HEK293 (cell line): Measurements from ENCODE around the gene SLC2A5.

ENCODE experiments used
- CTCF ChIA-PET: fragments of 350-600 bp; formaldehyde crosslinking; extraction: SDS; loops from one replicate; lab custom pipeline; 2021; ENCODE audit warnings: antibody characterized with exemption; lab: Yijun Ruan, JAX
- POLR2A ChIA-PET: fragments of 300-600 bp; formaldehyde crosslinking; extraction: SDS; loops from one replicate; lab custom pipeline; 2020; ENCODE audit warnings: antibody characterized with exemption, inconsistent platforms; lab: Yijun Ruan, JAX
- H3K27ac ChIP-seq: fragments of 200-500 bp; sonication (Bioruptor generic); 2 replicates; pipeline ENCODE4 v1.5.1; 2014; ENCODE audit warnings: low read depth, low read length, control low read depth, inconsistent platforms; ENCODE audit errors: extremely low read depth
- H3K36me3 ChIP-seq, 2 experiments: fragments of 200-500 bp in 1 of 2; sonication (Bioruptor generic) in 1 of 2; 1 replicate in 1 of 2; 2 replicates in 1 of 2; pipeline ENCODE4 v1.5.1; 2014 to 2017; ENCODE audit warnings: inconsistent platforms in 2 of 2, low read length in 2 of 2; ENCODE audit not compliant: control insufficient read depth in 2 of 2, insufficient read depth in 1 of 2
- H3K4me1 ChIP-seq: fragments of 200-500 bp; sonication (Bioruptor generic); 2 replicates; pipeline ENCODE4 v1.5.1; 2014; ENCODE audit warnings: mild to moderate bottlenecking, low read length, inconsistent platforms; ENCODE audit not compliant: control insufficient read depth, insufficient read depth
- H3K4me3 ChIP-seq: 2 replicates; pipeline ENCODE4 v1.5.1; 2011; ENCODE audit warnings: low read depth, mild to moderate bottlenecking, control low read depth, low read length, moderate library complexity
- H3K9me3 ChIP-seq: fragments of 200-500 bp; sonication (Bioruptor generic); 2 replicates; pipeline ENCODE4 v1.5.1; 2014; ENCODE audit warnings: low read depth, low read length, inconsistent platforms; ENCODE audit not compliant: control insufficient read depth, insufficient read depth
- EGR2 ChIP-seq: fragments of 450-650 bp; formaldehyde crosslinking; IDR thresholded peaks from 2 replicates; pipeline ENCODE4 v1.5.1; 2016; ENCODE audit warnings: low read depth, missing biosample characterization, missing genetic modification characterization
- IKZF3 ChIP-seq: fragments of 450-650 bp; IDR thresholded peaks from 2 replicates; pipeline ENCODE4 v1.5.0; 2018; ENCODE audit warnings: missing biosample characterization, mild to moderate bottlenecking, missing genetic modification characterization, moderate library complexity
- KLF7 ChIP-seq: fragments of 450-650 bp; formaldehyde crosslinking; IDR thresholded peaks from 2 replicates; pipeline ENCODE4 v1.5.1; 2016; ENCODE audit warnings: missing biosample characterization, missing genetic modification characterization, borderline replicate concordance
- KLF9 ChIP-seq: fragments of 450-650 bp; formaldehyde crosslinking; IDR thresholded peaks from 2 replicates; pipeline ENCODE4 v1.5.1; 2016; ENCODE audit warnings: missing biosample characterization, missing genetic modification characterization, low read depth
- PBX3 ChIP-seq: sonication (generic); formaldehyde crosslinking; IDR thresholded peaks from 2 replicates; pipeline ENCODE4 v1.8.1; 2022; ENCODE audit warnings: mild to moderate bottlenecking, moderate library complexity, missing genetic modification reagents
- PRDM10 ChIP-seq: fragments of 450-650 bp; formaldehyde crosslinking; IDR thresholded peaks from 2 replicates; pipeline ENCODE4 v1.5.1; 2016; ENCODE audit warnings: missing biosample characterization, missing genetic modification characterization
- PRDM4 ChIP-seq: fragments of 450-650 bp; formaldehyde crosslinking; IDR thresholded peaks from 2 replicates; pipeline ENCODE4 v1.5.1; 2017; ENCODE audit warnings: missing biosample characterization, missing genetic modification characterization
- REPIN1 ChIP-seq: fragments of 450-650 bp; formaldehyde crosslinking; IDR thresholded peaks from 2 replicates; pipeline ENCODE4 v1.5.1; 2017; ENCODE audit warnings: missing biosample characterization, missing genetic modification characterization, low read depth
- TRIM28 ChIP-seq: IDR thresholded peaks from 2 replicates; pipeline ENCODE4 v1.6.1; 2011; ENCODE audit warnings: low read length, control low read depth, borderline replicate concordance
- ZIC2 ChIP-seq: fragments of 450-650 bp; formaldehyde crosslinking; IDR thresholded peaks from 2 replicates; pipeline ENCODE4 v1.5.1; 2016; ENCODE audit warnings: missing biosample characterization, missing genetic modification characterization
- ZNF140 ChIP-seq: fragments of 450-650 bp; formaldehyde crosslinking; IDR thresholded peaks from 2 replicates; pipeline ENCODE4 v1.5.1; 2016; ENCODE audit warnings: missing biosample characterization, missing genetic modification characterization
- ZNF169 ChIP-seq: fragments of 450-650 bp; formaldehyde crosslinking; IDR thresholded peaks from 2 replicates; pipeline ENCODE4 v1.5.1; 2016; ENCODE audit warnings: missing biosample characterization, missing genetic modification characterization
- ZNF184 ChIP-seq: fragments of 450-650 bp; IDR thresholded peaks from 2 replicates; pipeline ENCODE4 v1.5.1; 2018; ENCODE audit warnings: missing biosample characterization, mild to moderate bottlenecking, missing genetic modification characterization
- ZNF26 ChIP-seq: fragments of 450-650 bp; formaldehyde crosslinking; IDR thresholded peaks from 2 replicates; pipeline ENCODE4 v1.5.1; 2016; ENCODE audit warnings: missing biosample characterization, missing genetic modification characterization
- ZNF274 ChIP-seq, 2 experiments: fragments of 200-500 bp in 1 of 2; fragments of 450-650 bp in 1 of 2; sonication (Bioruptor generic) in 1 of 2; formaldehyde crosslinking in 1 of 2; IDR thresholded peaks; 2 replicates each; pipeline versions ENCODE4 v1.5.1 to v1.6.1; 2014 to 2016; ENCODE audit warnings: borderline replicate concordance in 1 of 2, inconsistent platforms in 1 of 2, low read length in 1 of 2, missing biosample characterization in 1 of 2, missing genetic modification characterization in 1 of 2
- ZNF341 ChIP-seq: fragments of 450-650 bp; formaldehyde crosslinking; IDR thresholded peaks from 2 replicates; pipeline ENCODE4; 2016; ENCODE audit warnings: low read depth, missing biosample characterization, missing genetic modification characterization
- ZNF513 ChIP-seq: fragments of 450-650 bp; IDR thresholded peaks from 2 replicates; pipeline ENCODE4 v1.5.1; 2018; ENCODE audit warnings: missing biosample characterization, missing genetic modification characterization
- ZNF529 ChIP-seq: fragments of 450-650 bp; formaldehyde crosslinking; IDR thresholded peaks from 2 replicates; pipeline ENCODE4 v1.5.1; 2017; ENCODE audit warnings: missing genetic modification characterization, missing biosample characterization; ENCODE audit not compliant: insufficient replicate concordance
- ZNF654 ChIP-seq: fragments of 450-650 bp; formaldehyde crosslinking; IDR thresholded peaks from 2 replicates; pipeline ENCODE4 v1.5.1; 2016; ENCODE audit warnings: low read depth, missing biosample characterization, missing genetic modification characterization
- ZNF776 ChIP-seq: fragments of 450-650 bp; formaldehyde crosslinking; IDR thresholded peaks from 2 replicates; pipeline ENCODE4 v1.5.0; 2017; ENCODE audit warnings: missing biosample characterization, missing genetic modification characterization, borderline replicate concordance

Gene SLC2A5

GRCh38 chr1:9037476-9038337 is 31.7 kb downstream of the SLC2A5 start:
- Histone ChIP-seq H3K36me3 (no peaks in the 10 kb centered on the region), H3K27ac (no peak overlapping the region), H3K9me3 (no peaks in the 10 kb centered on the region)
- CTCF ChIA-PET: interaction anchor here (1.6 kb wide), 1 partner anchor 33 kb away, joined by 6 read pairs; no protein-coding TSS in a partner anchor
- TF ChIP-seq EGR2: 0 out of 2 replicates have a peak, but pooled peaks have one; percentile 32
- no peak for TF ChIP-seq ZNF654 (tag by site-specific recombination)
- TF ChIP-seq, all 188 proteins: peak for 1
- H3K4me3 ChIP-seq: no peak overlapping the region
- POLR2A ChIA-PET: no interaction called here
- no peaks in the 10 kb centered on the region for H3K4me1 ChIP-seq

GRCh38 chr1:9035226-9035625 is 34.2 kb downstream of the SLC2A5 start:
- H3K36me3 ChIP-seq: no peaks in the 10 kb centered on the region

GRCh38 chr1:9033363-9033762 is 36.1 kb downstream of the SLC2A5 start:
- POLR2A ChIA-PET: no interaction called here
- no peaks in the 10 kb centered on the region for H3K36me3 ChIP-seq
- H3K27ac ChIP-seq: no peak overlapping the region
- TF ChIP-seq ZNF169: no peak
- no peak for TF ChIP-seq ZNF529
- no peak for TF ChIP-seq ZNF513 (tag by site-specific recombination)
- TF ChIP-seq PRDM4: no peak
- TF ChIP-seq KLF7: no peak
- TF ChIP-seq PRDM10 (tag by site-specific recombination): no peak
- no peak for TF ChIP-seq ZIC2 (tag by site-specific recombination)
- no peak for TF ChIP-seq ZNF341 (tag by site-specific recombination)
- no peak for TF ChIP-seq ZNF776 (tag by site-specific recombination)
- no peak for TF ChIP-seq KLF9 (tag by site-specific recombination)
- TF ChIP-seq ZNF184 (tag by site-specific recombination): no peak
- TF ChIP-seq REPIN1 (tag by site-specific recombination): no peak
- no peak for TF ChIP-seq IKZF3
- TF ChIP-seq ZNF140 (tag by site-specific recombination): no peak
- no peak for TF ChIP-seq ZNF26 (tag by site-specific recombination)
- TF ChIP-seq PBX3 (CRISPR knock-in tag): no peak
- TF ChIP-seq, all 188 proteins: peak for 0
- no peak overlapping the region for H3K4me3 ChIP-seq
- H3K9me3 ChIP-seq: no peaks in the 10 kb centered on the region
- CTCF ChIA-PET: no interaction called here
- no peaks in the 10 kb centered on the region for H3K4me1 ChIP-seq

More at GRCh38 chr1:9035226-9035625, 34.2 kb downstream of the SLC2A5 start:
- POLR2A ChIA-PET: no interaction called here
- no peak for TF ChIP-seq ZNF274 (IDR thresholded peaks at IDR 0.05; ENCODE audit: low read length)
- no peak for TF ChIP-seq ZNF274 (tag by site-specific recombination; IDR thresholded peaks at IDR 0.05; ENCODE audit: borderline replicate concordance)
- TF ChIP-seq TRIM28: peak; percentile 51; the same call in 1 of the 2 replicates
- TF ChIP-seq, all 188 proteins: peak for 1
- Histone ChIP-seq H3K4me1 (no peaks in the 10 kb centered on the region), H3K9me3 (no peaks in the 10 kb centered on the region), H3K27ac (no peak overlapping the region), H3K4me3 (no peak overlapping the region)
- CTCF ChIA-PET: interaction anchor here (0.6 kb wide), 1 partner anchor 597 kb away, joined by 4 read pairs; no protein-coding TSS in a partner anchor
